HepG2 (cell line): ENCODE results near the gene OSBP. TPM values are rescaled to one million over a fixed set of nuclear protein-coding genes. Genes with fewer than 3 reads are reported as not detected.

Experiments used
- CEBPG ChIP-seq: IDR thresholded peaks from 2 replicates; pipeline ENCODE4 v1.6.1; 2016
- HHEX ChIP-seq: IDR thresholded peaks from 2 replicates; pipeline ENCODE4 v1.6.1; 2016; ENCODE audit warnings: control low read depth
- HMG20A ChIP-seq: IDR thresholded peaks from 2 replicates; pipeline ENCODE4 v1.6.1; 2016; ENCODE audit warnings: borderline replicate concordance
- KAT8 ChIP-seq: IDR thresholded peaks from 2 replicates; pipeline ENCODE4 v1.6.1; 2016; ENCODE audit warnings: missing genetic modification reagents, missing compliant biosample characterization
- KLF9 ChIP-seq: IDR thresholded peaks from 2 replicates; pipeline ENCODE4 v1.6.1; 2016; ENCODE audit warnings: low read depth
- MLLT10 ChIP-seq: sonication (generic); formaldehyde crosslinking; IDR thresholded peaks from 2 replicates; pipeline ENCODE4 v1.4.0; 2020; ENCODE audit warnings: missing genetic modification reagents
- MTA3 ChIP-seq: sonication (generic); formaldehyde crosslinking; IDR thresholded peaks from 2 replicates; pipeline ENCODE4 v1.4.0; 2020; ENCODE audit warnings: missing genetic modification reagents
- NR2F2 ChIP-seq: IDR thresholded peaks from 2 replicates; pipeline ENCODE4 v1.6.1; 2012; ENCODE audit warnings: low read depth, inconsistent platforms, borderline replicate concordance
- PAX8 ChIP-seq: sonication (generic); formaldehyde crosslinking; IDR thresholded peaks from 2 replicates; pipeline ENCODE4 v1.8.0; 2022; ENCODE audit warnings: mild to moderate bottlenecking, missing genetic modification reagents, borderline replicate concordance
- PHF21A ChIP-seq: sonication (generic); formaldehyde crosslinking; IDR thresholded peaks from 2 replicates; pipeline ENCODE4 v1.5.0; 2020; ENCODE audit warnings: mild to moderate bottlenecking, missing genetic modification reagents
- PPARG ChIP-seq: conservative IDR thresholded peaks from 2 replicates; pipeline ENCODE4 v1.6.1; 2016; ENCODE audit warnings: missing biosample characterization, missing genetic modification reagents
- SALL2 ChIP-seq: sonication (generic); formaldehyde crosslinking; IDR thresholded peaks from 2 replicates; pipeline ENCODE4 v1.8.1; 2023; ENCODE audit warnings: mild to moderate bottlenecking, missing genetic modification reagents, inconsistent platforms
- TEAD3 ChIP-seq: optimal IDR thresholded peaks from 2 replicates; pipeline ENCODE3; 2016; ENCODE audit warnings: borderline replicate concordance
- ZC3H4 ChIP-seq: sonication (generic); formaldehyde crosslinking; IDR thresholded peaks from 2 replicates; pipeline ENCODE4 v1.4.0; 2020; ENCODE audit warnings: missing genetic modification reagents, borderline replicate concordance
- ZFP90 ChIP-seq: sonication (generic); formaldehyde crosslinking; IDR thresholded peaks from 2 replicates; pipeline ENCODE4 v1.8.0; 2022; ENCODE audit warnings: missing genetic modification reagents, mild to moderate bottlenecking, inconsistent platforms, borderline replicate concordance
- ZNF121 ChIP-seq: sonication (generic); formaldehyde crosslinking; IDR thresholded peaks from 2 replicates; pipeline ENCODE4 v1.5.0; 2020; ENCODE audit warnings: mild to moderate bottlenecking, missing genetic modification reagents
- ZNF34 ChIP-seq: sonication (generic); formaldehyde crosslinking; IDR thresholded peaks from 2 replicates; pipeline ENCODE4 v1.4.0; 2020; ENCODE audit warnings: mild to moderate bottlenecking, missing genetic modification reagents, borderline replicate concordance
- ZNF558 ChIP-seq: sonication (generic); formaldehyde crosslinking; IDR thresholded peaks from 2 replicates; pipeline ENCODE4 v1.9.0; 2022; ENCODE audit warnings: mild to moderate bottlenecking, missing genetic modification reagents, borderline replicate concordance
- ZNF737 ChIP-seq: sonication (generic); formaldehyde crosslinking; IDR thresholded peaks from 2 replicates; pipeline ENCODE4 v1.5.0; 2020; ENCODE audit warnings: missing genetic modification reagents, mild to moderate bottlenecking, borderline replicate concordance
- ZNF781 ChIP-seq: sonication (generic); formaldehyde crosslinking; IDR thresholded peaks from 2 replicates; pipeline ENCODE4 v1.5.1; 2020; ENCODE audit warnings: borderline replicate concordance, mild to moderate bottlenecking, missing genetic modification reagents; ENCODE audit errors: not compliant biosample characterization
- ZNF788 ChIP-seq: sonication (generic); formaldehyde crosslinking; IDR thresholded peaks from 2 replicates; pipeline ENCODE4 v1.5.0; 2020; ENCODE audit warnings: mild to moderate bottlenecking, missing genetic modification reagents, borderline replicate concordance
- ZSCAN21 ChIP-seq: sonication (generic); formaldehyde crosslinking; IDR thresholded peaks from 2 replicates; pipeline ENCODE4 v1.8.0; 2022; ENCODE audit warnings: mild to moderate bottlenecking, missing genetic modification reagents, moderate library complexity, borderline replicate concordance
- polyA plus RNA-seq, 8 experiments: library from polyadenylated mRNA; depleted of rRNA in 3 of 8; stranded (reverse) in 7 of 8; unstranded in 1 of 8; fragments of >200 nt; fragmentation: Illumina TruSeq in 4 of 8; extraction: Trizol in 4 of 8; gene quantifications; 2 replicates each; pipeline versions ENCODE4 v1.2.1 to v1.2.3, GENCODE V29; 2011 to 2016; ENCODE audit warnings: low read depth in 4 of 8, missing spikeins in 1 of 8, mixed read lengths in 1 of 8; ENCODE audit not compliant: insufficient read depth in 1 of 8
- total RNA-seq, 5 experiments: library from RNA; depleted of rRNA; stranded (reverse); fragments of >200 nt; fragmentation: Illumina TruSeq; extraction: Trizol; gene quantifications; 2 replicates each; pipeline ENCODE4 v1.2.3, GENCODE V29; 2016; ENCODE audit warnings: low read depth in 1 of 5
- TF ChIP-seq, protein P1 (sequence below): fragments of 450-650 bp; IDR thresholded peaks from 2 replicates; pipeline ENCODE4 v1.6.1; 2017
- TF ChIP-seq, protein P2 (sequence below): sonication (generic); formaldehyde crosslinking; IDR thresholded peaks from 2 replicates; pipeline ENCODE4 v1.8.0; 2023; ENCODE audit warnings: mild to moderate bottlenecking, missing genetic modification reagents
- TF ChIP-seq, protein P3 (sequence below): sonication (generic); formaldehyde crosslinking; IDR thresholded peaks from 2 replicates; pipeline ENCODE4 v1.5.0; 2020; ENCODE audit warnings: missing genetic modification reagents, mild to moderate bottlenecking, borderline replicate concordance
- TF ChIP-seq, protein P4 (sequence below): sonication (generic); formaldehyde crosslinking; IDR thresholded peaks from 2 replicates; pipeline ENCODE4 v1.8.0; 2022; ENCODE audit warnings: mild to moderate bottlenecking, missing genetic modification reagents, moderate library complexity
- TF ChIP-seq, protein P5 (sequence below): sonication (generic); formaldehyde crosslinking; IDR thresholded peaks from 2 replicates; pipeline ENCODE4 v1.5.1; 2020; ENCODE audit warnings: mild to moderate bottlenecking, missing genetic modification reagents, moderate library complexity
- TF ChIP-seq, protein P6 (sequence below): sonication (generic); formaldehyde crosslinking; IDR thresholded peaks from 2 replicates; pipeline ENCODE4 v1.4.0; 2020; ENCODE audit warnings: missing genetic modification reagents, low read depth, mild to moderate bottlenecking, borderline replicate concordance

Gene OSBP
- total and polyA plus RNA-seq, 2 of the 13 experiments (the other 11 are each of a cell fraction or from before 2014, with no cell fraction given), result 12.1 to 13.5 TPM

DNA sequence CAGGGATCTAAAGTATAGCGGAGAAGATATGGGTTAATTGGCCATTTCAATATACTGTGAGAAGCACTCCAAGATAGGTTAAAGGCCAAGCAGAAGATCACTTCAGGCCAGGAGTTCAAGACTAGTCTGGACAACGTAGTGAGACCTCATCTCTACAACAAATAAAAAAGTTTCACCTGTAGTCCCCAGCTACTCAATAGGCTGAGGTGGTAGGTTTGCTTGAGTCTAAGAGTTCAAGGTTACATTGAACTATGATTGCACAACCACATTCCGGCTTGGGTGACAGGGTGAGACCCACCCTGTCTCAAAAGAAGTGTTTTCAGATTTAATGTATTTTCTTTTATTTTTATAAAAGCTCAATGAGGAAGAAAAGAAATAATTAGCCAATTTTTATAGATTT, 27.8 kb upstream of the OSBP start (continued):
- no peak for TF ChIP-seq ZC3H4
- TF ChIP-seq, protein P1, sequence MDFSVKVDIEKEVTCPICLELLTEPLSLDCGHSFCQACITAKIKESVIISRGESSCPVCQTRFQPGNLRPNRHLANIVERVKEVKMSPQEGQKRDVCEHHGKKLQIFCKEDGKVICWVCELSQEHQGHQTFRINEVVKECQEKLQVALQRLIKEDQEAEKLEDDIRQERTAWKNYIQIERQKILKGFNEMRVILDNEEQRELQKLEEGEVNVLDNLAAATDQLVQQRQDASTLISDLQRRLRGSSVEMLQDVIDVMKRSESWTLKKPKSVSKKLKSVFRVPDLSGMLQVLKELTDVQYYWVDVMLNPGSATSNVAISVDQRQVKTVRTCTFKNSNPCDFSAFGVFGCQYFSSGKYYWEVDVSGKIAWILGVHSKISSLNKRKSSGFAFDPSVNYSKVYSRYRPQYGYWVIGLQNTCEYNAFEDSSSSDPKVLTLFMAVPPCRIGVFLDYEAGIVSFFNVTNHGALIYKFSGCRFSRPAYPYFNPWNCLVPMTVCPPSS, result no peak
- no peak for TF ChIP-seq SALL2
- TF ChIP-seq HMG20A, result peak; percentile 73; the same call in 1 of the 2 replicates
- no peak for TF ChIP-seq ZSCAN21 (CRISPR knock-in tag)
- TF ChIP-seq ZFP90 (CRISPR knock-in tag), result no peak
- TF ChIP-seq ZNF737, result no peak
- TF ChIP-seq PPARG (CRISPR knock-in tag), result peak; percentile 73
- TF ChIP-seq ZNF781 (CRISPR knock-in tag), result no peak
- TF ChIP-seq, protein P2, sequence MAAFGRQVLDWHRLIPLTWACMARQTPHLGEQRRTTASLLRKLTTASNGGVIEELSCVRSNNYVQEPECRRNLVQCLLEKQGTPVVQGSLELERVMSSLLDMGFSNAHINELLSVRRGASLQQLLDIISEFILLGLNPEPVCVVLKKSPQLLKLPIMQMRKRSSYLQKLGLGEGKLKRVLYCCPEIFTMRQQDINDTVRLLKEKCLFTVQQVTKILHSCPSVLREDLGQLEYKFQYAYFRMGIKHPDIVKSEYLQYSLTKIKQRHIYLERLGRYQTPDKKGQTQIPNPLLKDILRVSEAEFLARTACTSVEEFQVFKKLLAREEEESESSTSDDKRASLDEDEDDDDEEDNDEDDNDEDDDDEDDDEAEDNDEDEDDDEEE (CRISPR knock-in tag), result no peak
- TF ChIP-seq KAT8, result peak; percentile 45; the same call in 1 of the 2 replicates
- no peak for TF ChIP-seq ZNF788 (CRISPR knock-in tag)
- peak; percentile 50; the same call in 1 of the 2 replicates for TF ChIP-seq NR2F2
- TF ChIP-seq TEAD3 (CRISPR knock-in tag), result peak; percentile 96
- peak; percentile 95 for TF ChIP-seq CEBPG
- TF ChIP-seq HHEX (CRISPR knock-in tag), result no peak
- TF ChIP-seq, protein P3, sequence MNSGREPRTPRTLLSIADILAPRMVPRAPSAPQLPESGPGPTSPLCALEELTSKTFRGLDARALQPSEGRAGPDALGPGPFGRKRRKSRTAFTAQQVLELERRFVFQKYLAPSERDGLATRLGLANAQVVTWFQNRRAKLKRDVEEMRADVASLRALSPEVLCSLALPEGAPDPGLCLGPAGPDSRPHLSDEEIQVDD, result no peak
- TF ChIP-seq, protein P4, sequence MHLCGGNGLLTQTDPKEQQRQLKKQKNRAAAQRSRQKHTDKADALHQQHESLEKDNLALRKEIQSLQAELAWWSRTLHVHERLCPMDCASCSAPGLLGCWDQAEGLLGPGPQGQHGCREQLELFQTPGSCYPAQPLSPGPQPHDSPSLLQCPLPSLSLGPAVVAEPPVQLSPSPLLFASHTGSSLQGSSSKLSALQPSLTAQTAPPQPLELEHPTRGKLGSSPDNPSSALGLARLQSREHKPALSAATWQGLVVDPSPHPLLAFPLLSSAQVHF (CRISPR knock-in tag), result no peak
- no peak for TF ChIP-seq MTA3 (CRISPR knock-in tag)
- no peak for TF ChIP-seq PAX8 (CRISPR knock-in tag)
- TF ChIP-seq, protein P5, sequence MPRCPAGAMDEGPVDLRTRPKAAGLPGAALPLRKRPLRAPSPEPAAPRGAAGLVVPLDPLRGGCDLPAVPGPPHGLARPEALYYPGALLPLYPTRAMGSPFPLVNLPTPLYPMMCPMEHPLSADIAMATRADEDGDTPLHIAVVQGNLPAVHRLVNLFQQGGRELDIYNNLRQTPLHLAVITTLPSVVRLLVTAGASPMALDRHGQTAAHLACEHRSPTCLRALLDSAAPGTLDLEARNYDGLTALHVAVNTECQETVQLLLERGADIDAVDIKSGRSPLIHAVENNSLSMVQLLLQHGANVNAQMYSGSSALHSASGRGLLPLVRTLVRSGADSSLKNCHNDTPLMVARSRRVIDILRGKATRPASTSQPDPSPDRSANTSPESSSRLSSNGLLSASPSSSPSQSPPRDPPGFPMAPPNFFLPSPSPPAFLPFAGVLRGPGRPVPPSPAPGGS (CRISPR knock-in tag), result no peak
- TF ChIP-seq ZNF34 (CRISPR knock-in tag), result no peak
- TF ChIP-seq PHF21A (CRISPR knock-in tag), result no peak
- no peak for TF ChIP-seq KLF9 (CRISPR knock-in tag)
- TF ChIP-seq MLLT10 (CRISPR knock-in tag), result no peak
- peak; percentile 96 for TF ChIP-seq ZNF121 (CRISPR knock-in tag)
- TF ChIP-seq, protein P6, sequence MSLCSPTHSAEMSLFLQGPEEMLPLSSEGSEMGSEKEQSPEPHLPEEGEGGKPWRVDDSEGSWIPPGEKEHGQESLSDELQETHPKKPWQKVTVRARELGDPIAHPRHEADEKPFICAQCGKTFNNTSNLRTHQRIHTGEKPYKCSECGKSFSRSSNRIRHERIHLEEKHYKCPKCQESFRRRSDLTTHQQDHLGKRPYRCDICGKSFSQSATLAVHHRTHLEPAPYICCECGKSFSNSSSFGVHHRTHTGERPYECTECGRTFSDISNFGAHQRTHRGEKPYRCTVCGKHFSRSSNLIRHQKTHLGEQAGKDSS (CRISPR knock-in tag), result no peak
- TF ChIP-seq ZNF558 (CRISPR knock-in tag), result no peak
